IMR-90 (cell line): Measurements from ENCODE around the gene MIOX. TPM values are rescaled to one million over a fixed set of nuclear protein-coding genes. Genes with fewer than 3 reads are reported as not detected.

Source experiments
- ATAC-seq: fragments of 200-7000 bp; cut with Tn5 transposase; 2 replicates; pipeline ENCODE4 v1.9.1; 2020; ENCODE audit warnings: low read depth, mild to moderate bottlenecking, moderate library complexity
- BruUV-seq: library from RNA; stranded (reverse); fragments of 400-500 nt; replicated peaks from 2 replicates; lab custom pipeline; 2021; lab: Mats Ljungman, UMichigan
- CTCF ChIA-PET: fragments of 300-600 bp; formaldehyde crosslinking; extraction: SDS; loops from one replicate; lab custom pipeline; 2021; ENCODE audit warnings: antibody characterized with exemption; lab: Yijun Ruan, JAX
- POLR2A ChIA-PET: fragments of 300-600 bp; sonication (Branson Sonifier 250); formaldehyde crosslinking; loops from one replicate; lab custom pipeline; 2022; ENCODE audit warnings: antibody characterized with exemption; ENCODE audit not compliant: unreplicated experiment; lab: Charles Lee
- DNase-seq: peaks from one replicate; pipeline ENCODE4 v3.0.0; 2013
- H2AFZ ChIP-seq: replicated peaks from 2 replicates; pipeline ENCODE3; 2013; ENCODE audit warnings: low read length, mild to moderate bottlenecking; ENCODE audit not compliant: poor library complexity
- H2AK5ac ChIP-seq: 2 replicates; pipeline ENCODE4 v1.6.1; 2013; ENCODE audit warnings: low read depth, low read length, inconsistent platforms
- H2AK9ac ChIP-seq: replicated peaks from 2 replicates; pipeline ENCODE3; 2013; ENCODE audit warnings: mild to moderate bottlenecking, low read depth, low read length, moderate library complexity; ENCODE audit not compliant: poor library complexity
- H2BK120ac ChIP-seq: 2 replicates; pipeline ENCODE4 v1.6.1; 2013; ENCODE audit warnings: low read depth, low read length, inconsistent platforms
- H2BK15ac ChIP-seq: 3 replicates; pipeline ENCODE4 v1.6.1; 2013; ENCODE audit warnings: low read depth, low read length, inconsistent platforms
- H2BK20ac ChIP-seq: 2 replicates; pipeline ENCODE4 v1.6.1; 2013; ENCODE audit warnings: low read depth, mild to moderate bottlenecking, inconsistent platforms, low read length, moderate library complexity
- H2BK5ac ChIP-seq: 2 replicates; pipeline ENCODE4 v1.6.1; 2013; ENCODE audit warnings: mild to moderate bottlenecking, low read depth, low read length, inconsistent platforms; ENCODE audit not compliant: poor library complexity, severe bottlenecking
- H3K14ac ChIP-seq: replicated peaks from 2 replicates; pipeline ENCODE4 v1.6.1; 2013; ENCODE audit warnings: low read depth, low read length, inconsistent platforms
- H3K18ac ChIP-seq: 2 replicates; pipeline ENCODE4 v1.6.1; 2013; ENCODE audit warnings: low read depth, low read length, control low read depth
- H3K23ac ChIP-seq: 2 replicates; pipeline ENCODE4 v1.6.1; 2013; ENCODE audit warnings: low read depth, low read length, inconsistent platforms
- H3K27ac ChIP-seq: 2 replicates; pipeline ENCODE4 v1.5.1; 2013; ENCODE audit warnings: mild to moderate bottlenecking, control low read depth, low read length; ENCODE audit not compliant: insufficient read depth
- H3K27me3 ChIP-seq: 2 replicates; pipeline ENCODE4 v1.6.1; 2013; ENCODE audit warnings: low read length; ENCODE audit not compliant: control insufficient read depth, insufficient read depth
- H3K36me3 ChIP-seq: 2 replicates; pipeline ENCODE4 v1.6.1; 2013; ENCODE audit warnings: low read length, mixed read lengths; ENCODE audit not compliant: control insufficient read depth, insufficient read depth
- H3K4ac ChIP-seq: 2 replicates; pipeline ENCODE4 v1.6.1; 2013; ENCODE audit warnings: low read depth, low read length, inconsistent platforms
- H3K4me1 ChIP-seq: 2 replicates; pipeline ENCODE4 v1.6.1; 2013; ENCODE audit warnings: low read length, mixed read lengths; ENCODE audit not compliant: control insufficient read depth, insufficient read depth
- H3K4me2 ChIP-seq: 2 replicates; pipeline ENCODE4 v1.6.1; 2013; ENCODE audit warnings: low read depth, mild to moderate bottlenecking, control low read depth, low read length, moderate library complexity
- H3K4me3 ChIP-seq: 2 replicates; pipeline ENCODE4 v1.5.1; 2013; ENCODE audit warnings: low read depth, mild to moderate bottlenecking, control low read depth, low read length, moderate library complexity; ENCODE audit not compliant: insufficient read depth
- H3K56ac ChIP-seq: 2 replicates; pipeline ENCODE4 v1.6.1; 2013; ENCODE audit warnings: low read length, inconsistent platforms; ENCODE audit not compliant: insufficient read depth; ENCODE audit errors: extremely low read depth
- H3K79me1 ChIP-seq, 2 experiments: 2 replicates each; pipeline ENCODE4 v1.6.1; 2013; ENCODE audit warnings: low read length in 2 of 2, inconsistent platforms in 1 of 2, low read depth in 1 of 2
- H3K9ac ChIP-seq: 2 replicates; pipeline ENCODE4 v1.6.1; 2013; ENCODE audit warnings: low read depth, low read length, control low read depth
- H3K9me1 ChIP-seq: 2 replicates; pipeline ENCODE4 v1.6.1; 2013; ENCODE audit warnings: low read length, inconsistent platforms; ENCODE audit not compliant: insufficient read depth
- H3K9me3 ChIP-seq: 2 replicates; pipeline ENCODE4 v1.6.1; 2013; ENCODE audit warnings: low read length; ENCODE audit not compliant: control insufficient read depth, insufficient read depth
- H4K20me1 ChIP-seq: 2 replicates; pipeline ENCODE4 v1.6.1; 2013; ENCODE audit warnings: low read length, inconsistent platforms; ENCODE audit not compliant: insufficient read depth
- H4K5ac ChIP-seq: 2 replicates; pipeline ENCODE4 v1.6.1; 2013; ENCODE audit warnings: mild to moderate bottlenecking, low read depth, low read length, control low read depth
- H4K8ac ChIP-seq, 2 experiments: 2 replicates each; pipeline ENCODE4 v1.6.1; 2013; ENCODE audit warnings: low read depth in 2 of 2, low read length in 2 of 2, control low read depth in 1 of 2, inconsistent platforms in 1 of 2
- H4K91ac ChIP-seq: 2 replicates; pipeline ENCODE4 v1.6.1; 2013; ENCODE audit warnings: low read depth, low read length, inconsistent platforms; ENCODE audit not compliant: insufficient read depth
- CHD1 ChIP-seq: IDR thresholded peaks from 2 replicates; pipeline ENCODE4 v1.6.1; 2012; ENCODE audit warnings: low read depth, low read length, improper control_type of control experiment
- CTCF ChIP-seq: conservative IDR thresholded peaks from 2 replicates; pipeline ENCODE4 v1.5.1; 2012; ENCODE audit warnings: mild to moderate bottlenecking, low read depth, low read length, improper control_type of control experiment
- NFE2L2 ChIP-seq: fragments of 150-350 bp; IDR thresholded peaks from 2 replicates; pipeline ENCODE4 v1.6.1; 2016; ENCODE audit warnings: low read depth, mild to moderate bottlenecking, low read length
- WGBS, 2 experiments: methylation state at CpG; one replicate each; pipeline versions ENCODE4 v1.1.5 to v1.1.7; 2013; ENCODE audit warnings: missing lambda C conversion rate in 2 of 2; ENCODE audit not compliant: insufficient read length in 1 of 2; ENCODE audit errors: extremely low coverage in 2 of 2; 5-methylcytosine and 5-hydroxymethylcytosine counted together
- dilution Hi-C: fragments of 300-500 bp; cut with HindIII; formaldehyde crosslinking; loops from one replicate; pipeline ENCODE4 v1.14.3; 2018; ENCODE audit warnings: low sequenced_read_pairs; ENCODE audit not compliant: unreplicated experiment
- in situ Hi-C: fragments of 300-500 bp; cut with MboI; formaldehyde crosslinking; loops from 3 replicates; pipeline ENCODE4 v1.14.3; 2019; ENCODE audit warnings: low sequenced_read_pairs, inconsistent platforms, mixed read lengths
- intact Hi-C: fragments of 100-400 bp; cut with micrococcal nuclease; formaldehyde crosslinking; loops from 2 replicates; pipeline ENCODE4 v1.10.0; 2022
- polyA plus RNA-seq, 3 experiments: library from polyadenylated mRNA; depleted of rRNA; stranded (reverse); fragments of >200 nt; gene quantifications; 2 replicates each; pipeline ENCODE4 v1.2.3, GENCODE V29; 2012; ENCODE audit warnings: low replicate concordance in 1 of 3
- total RNA-seq: library from RNA; depleted of rRNA; stranded (reverse); fragments of >200 nt; gene quantifications from 2 replicates; pipeline ENCODE4 v1.2.3, GENCODE V29; 2012
- TF ChIP-seq, protein P1 (sequence below): fragments of 150-350 bp; IDR thresholded peaks from 2 replicates; pipeline ENCODE4 v1.6.1; 2016; ENCODE audit warnings: low read depth, mild to moderate bottlenecking, low read length, moderate library complexity, borderline replicate concordance
- TF ChIP-seq, protein P2 (sequence below): fragments of 150-350 bp; IDR thresholded peaks from 2 replicates; pipeline ENCODE4 v1.6.1; 2017; ENCODE audit warnings: mild to moderate bottlenecking, antibody characterized with exemption, low read length, low read depth

MIOX gene
- total and polyA plus RNA-seq, 2 of the 4 experiments (the other 2 are of a cell fraction): not detected

DNA sequence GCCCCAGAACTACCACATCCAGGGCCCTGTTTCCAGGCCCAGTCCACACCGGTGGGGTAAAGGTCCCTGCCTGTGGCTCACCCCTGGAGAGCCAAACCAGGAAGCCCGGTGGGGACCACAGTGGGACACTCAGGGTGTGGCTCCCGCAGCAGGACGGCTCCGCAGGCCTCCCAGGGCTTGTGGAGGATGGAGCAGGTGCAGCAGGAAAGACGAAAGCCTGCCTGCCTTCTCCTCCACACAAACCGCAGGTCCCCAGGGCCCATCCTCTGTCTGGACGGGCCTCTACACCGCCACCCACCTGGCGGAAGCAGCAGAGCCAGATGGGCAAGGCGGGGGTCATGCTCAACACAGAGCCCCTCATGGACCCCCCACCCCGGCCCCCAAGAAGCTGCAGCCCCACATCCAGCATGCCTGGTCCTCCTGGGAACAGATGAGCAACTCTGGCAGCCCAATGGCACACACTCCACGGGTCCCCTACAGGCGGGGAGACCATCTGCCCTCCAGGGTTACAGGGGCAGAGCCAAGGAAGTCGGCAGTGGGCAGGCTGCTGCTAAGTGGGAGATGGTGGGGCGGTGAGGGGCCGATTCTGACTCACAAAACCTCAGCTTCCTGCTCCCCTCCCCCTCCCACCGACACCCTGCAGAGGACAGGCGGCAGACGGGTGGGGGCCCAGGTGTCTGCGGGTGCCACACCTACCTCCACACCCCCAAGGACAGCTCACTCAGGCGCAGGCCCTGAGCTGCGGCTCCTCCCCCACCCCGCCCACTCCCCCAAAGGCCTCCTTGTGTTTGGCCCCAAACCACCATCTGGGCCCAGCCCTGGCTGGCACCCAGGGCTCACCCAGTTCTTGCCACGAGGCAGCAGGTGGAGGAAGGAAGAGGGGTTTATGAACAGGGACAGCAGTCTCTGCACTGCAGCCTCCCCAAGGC is 17.0 kb upstream of the MIOX start (continued):
- TF ChIP-seq CTCF (no peak), CHD1 (no peak)

DNA sequence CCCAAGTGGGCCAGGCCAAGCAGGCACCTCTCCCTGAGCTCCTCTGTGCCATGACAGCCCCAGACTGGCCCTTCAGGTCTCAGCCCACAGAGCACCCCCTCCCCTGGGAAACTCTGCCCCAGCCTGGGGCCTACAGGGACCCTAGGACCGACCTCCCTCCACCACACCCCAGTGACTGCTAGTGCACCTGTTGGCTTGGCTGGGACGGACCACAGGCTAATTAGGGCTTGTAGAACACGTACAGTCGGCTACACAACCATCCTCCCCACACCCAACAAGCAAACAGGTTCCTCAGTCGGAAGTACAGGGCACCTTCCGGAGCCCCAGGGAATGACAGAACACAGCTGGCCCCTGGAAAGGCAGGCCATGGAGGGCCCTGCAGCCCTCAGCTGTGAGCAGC is 16.2 kb upstream of the MIOX start:
- WGBS, 2 experiments: no CpG with 5 or more reads among the region's 6 CpGs
- H3K14ac ChIP-seq: no peak overlapping the region; the same call in 1 of the 2 replicates
- no peak overlapping the region for H3K9ac ChIP-seq
- no peaks in the 10 kb centered on the region for H3K9me3 ChIP-seq
- peaks cover 20% of the 10 kb centered on the region for H3K9me1 ChIP-seq
- no peak for ATAC-seq
- POLR2A ChIA-PET: no interaction called here
- H4K20me1 ChIP-seq: peaks cover 67% of the 10 kb centered on the region
- peak overlapping the region; percentile 30 for H2AFZ ChIP-seq
- H4K91ac ChIP-seq: no peak overlapping the region
- intact Hi-C loops: no loop called here
- H3K4me2 ChIP-seq: no peak overlapping the region
- no peak overlapping the region for H3K27ac ChIP-seq
- no peak overlapping the region for H4K5ac ChIP-seq
- no peak overlapping the region for H3K4ac ChIP-seq
- no peak for DNase-seq
- TF ChIP-seq NFE2L2: no peak
- TF ChIP-seq, protein P1, sequence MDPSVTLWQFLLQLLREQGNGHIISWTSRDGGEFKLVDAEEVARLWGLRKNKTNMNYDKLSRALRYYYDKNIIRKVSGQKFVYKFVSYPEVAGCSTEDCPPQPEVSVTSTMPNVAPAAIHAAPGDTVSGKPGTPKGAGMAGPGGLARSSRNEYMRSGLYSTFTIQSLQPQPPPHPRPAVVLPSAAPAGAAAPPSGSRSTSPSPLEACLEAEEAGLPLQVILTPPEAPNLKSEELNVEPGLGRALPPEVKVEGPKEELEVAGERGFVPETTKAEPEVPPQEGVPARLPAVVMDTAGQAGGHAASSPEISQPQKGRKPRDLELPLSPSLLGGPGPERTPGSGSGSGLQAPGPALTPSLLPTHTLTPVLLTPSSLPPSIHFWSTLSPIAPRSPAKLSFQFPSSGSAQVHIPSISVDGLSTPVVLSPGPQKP: no peak
- TF ChIP-seq, protein P2, sequence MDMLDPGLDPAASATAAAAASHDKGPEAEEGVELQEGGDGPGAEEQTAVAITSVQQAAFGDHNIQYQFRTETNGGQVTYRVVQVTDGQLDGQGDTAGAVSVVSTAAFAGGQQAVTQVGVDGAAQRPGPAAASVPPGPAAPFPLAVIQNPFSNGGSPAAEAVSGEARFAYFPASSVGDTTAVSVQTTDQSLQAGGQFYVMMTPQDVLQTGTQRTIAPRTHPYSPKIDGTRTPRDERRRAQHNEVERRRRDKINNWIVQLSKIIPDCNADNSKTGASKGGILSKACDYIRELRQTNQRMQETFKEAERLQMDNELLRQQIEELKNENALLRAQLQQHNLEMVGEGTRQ: no peak
- no peaks in the 10 kb centered on the region for H3K27me3 ChIP-seq
- H2BK20ac ChIP-seq: no peak overlapping the region
- peaks cover 25% of the 10 kb centered on the region for H3K4me1 ChIP-seq
- H2BK120ac ChIP-seq: no peak overlapping the region
- no peak overlapping the region for H3K4me3 ChIP-seq
- no peak overlapping the region for H4K8ac ChIP-seq
- H3K79me1 ChIP-seq: peaks cover 24 to 75% of the 10 kb centered on the region in 2 experiments; a peak in 3 of 4 replicates
- no peak overlapping the region for H2BK15ac ChIP-seq
- H3K23ac ChIP-seq: peak overlapping the region; percentile 8; the same call in 1 of the 2 replicates
- dilution Hi-C loops: no loop called here
- peaks cover 26% of the 10 kb centered on the region for H3K36me3 ChIP-seq
- no peak overlapping the region for H2BK5ac ChIP-seq
- H3K18ac ChIP-seq: no peak overlapping the region
- in situ Hi-C loops: no loop called here
- H2AK5ac ChIP-seq: no peak overlapping the region
- BruUV-seq: no TSS peak
- no peak overlapping the region for H3K56ac ChIP-seq
- CTCF ChIA-PET: no interaction called here
- no peak overlapping the region for H2AK9ac ChIP-seq
